Measurements from ENCODE around the gene SIPA1L3. TPM values are rescaled to one million over a fixed set of nuclear protein-coding genes. Genes with fewer than 3 reads are reported as not detected.

The SIPA1L3 gene
- total and polyA plus RNA-seq, 2 of the 13 experiments (the other 11 are each of a cell fraction or from before 2014, with no cell fraction given), result 5.5 to 7.7 TPM

DNA sequence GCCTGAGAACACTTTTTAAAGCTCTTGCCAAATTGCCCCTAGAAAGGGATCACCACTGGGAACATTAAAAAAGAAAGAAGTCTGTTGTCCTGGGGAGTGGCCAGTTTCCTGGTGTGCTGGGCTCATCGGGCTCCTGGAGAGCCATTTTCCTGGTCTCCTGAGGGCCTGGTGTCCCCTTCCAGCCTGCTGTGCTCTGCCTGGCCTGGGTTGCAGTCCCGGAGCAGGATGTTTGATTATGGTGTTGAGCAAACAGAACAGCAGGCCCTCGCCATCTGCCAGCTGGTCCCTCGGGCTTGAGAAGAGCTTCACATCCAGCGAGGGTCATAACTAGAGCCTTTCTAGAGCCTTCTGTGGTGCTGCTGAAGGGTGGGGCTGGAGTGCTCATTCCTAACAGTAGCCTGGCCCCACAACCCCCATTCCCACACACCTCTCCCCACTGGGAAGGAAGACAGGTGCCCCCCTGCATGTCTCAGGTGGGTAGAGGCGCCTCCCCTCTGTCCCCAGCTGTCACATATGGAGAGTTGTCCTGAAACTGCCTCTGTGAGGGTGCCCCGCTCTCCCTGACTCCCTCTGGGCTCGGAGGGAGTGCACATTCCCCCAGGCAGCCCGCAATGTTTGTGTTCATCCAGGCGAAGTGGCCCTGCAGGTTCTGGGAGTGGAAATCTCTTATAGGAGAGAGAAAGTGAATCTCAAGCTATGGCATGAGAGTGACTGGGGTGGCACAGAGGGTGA is 151.1 kb downstream of the SIPA1L3 start (continued):
- TF ChIP-seq, protein P1, sequence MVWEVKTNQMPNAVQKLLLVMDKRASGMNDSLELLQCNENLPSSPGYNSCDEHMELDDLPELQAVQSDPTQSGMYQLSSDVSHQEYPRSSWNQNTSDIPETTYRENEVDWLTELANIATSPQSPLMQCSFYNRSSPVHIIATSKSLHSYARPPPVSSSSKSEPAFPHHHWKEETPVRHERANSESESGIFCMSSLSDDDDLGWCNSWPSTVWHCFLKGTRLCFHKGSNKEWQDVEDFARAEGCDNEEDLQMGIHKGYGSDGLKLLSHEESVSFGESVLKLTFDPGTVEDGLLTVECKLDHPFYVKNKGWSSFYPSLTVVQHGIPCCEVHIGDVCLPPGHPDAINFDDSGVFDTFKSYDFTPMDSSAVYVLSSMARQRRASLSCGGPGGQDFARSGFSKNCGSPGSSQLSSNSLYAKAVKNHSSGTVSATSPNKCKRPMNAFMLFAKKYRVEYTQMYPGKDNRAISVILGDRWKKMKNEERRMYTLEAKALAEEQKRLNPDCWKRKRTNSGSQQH (CRISPR knock-in tag; IDR thresholded peaks at IDR 0.05; ENCODE audit: low read depth), result no peak
- TF ChIP-seq CCDC6 (CRISPR knock-in tag; IDR thresholded peaks at IDR 0.05) (no peak), ZNF720 (CRISPR knock-in tag; IDR thresholded peaks at IDR 0.05) (no peak), JUN (CRISPR knock-in tag; IDR thresholded peaks at IDR 0.05) (no peak), ZNF17 (CRISPR knock-in tag; IDR thresholded peaks at IDR 0.05) (no peak), NCOR1 (IDR thresholded peaks at IDR 0.05; ENCODE audit: borderline replicate concordance, low read length) (no peak), ZBTB38 (CRISPR knock-in tag; IDR thresholded peaks at IDR 0.05) (no peak)
- TF ChIP-seq, protein P2, sequence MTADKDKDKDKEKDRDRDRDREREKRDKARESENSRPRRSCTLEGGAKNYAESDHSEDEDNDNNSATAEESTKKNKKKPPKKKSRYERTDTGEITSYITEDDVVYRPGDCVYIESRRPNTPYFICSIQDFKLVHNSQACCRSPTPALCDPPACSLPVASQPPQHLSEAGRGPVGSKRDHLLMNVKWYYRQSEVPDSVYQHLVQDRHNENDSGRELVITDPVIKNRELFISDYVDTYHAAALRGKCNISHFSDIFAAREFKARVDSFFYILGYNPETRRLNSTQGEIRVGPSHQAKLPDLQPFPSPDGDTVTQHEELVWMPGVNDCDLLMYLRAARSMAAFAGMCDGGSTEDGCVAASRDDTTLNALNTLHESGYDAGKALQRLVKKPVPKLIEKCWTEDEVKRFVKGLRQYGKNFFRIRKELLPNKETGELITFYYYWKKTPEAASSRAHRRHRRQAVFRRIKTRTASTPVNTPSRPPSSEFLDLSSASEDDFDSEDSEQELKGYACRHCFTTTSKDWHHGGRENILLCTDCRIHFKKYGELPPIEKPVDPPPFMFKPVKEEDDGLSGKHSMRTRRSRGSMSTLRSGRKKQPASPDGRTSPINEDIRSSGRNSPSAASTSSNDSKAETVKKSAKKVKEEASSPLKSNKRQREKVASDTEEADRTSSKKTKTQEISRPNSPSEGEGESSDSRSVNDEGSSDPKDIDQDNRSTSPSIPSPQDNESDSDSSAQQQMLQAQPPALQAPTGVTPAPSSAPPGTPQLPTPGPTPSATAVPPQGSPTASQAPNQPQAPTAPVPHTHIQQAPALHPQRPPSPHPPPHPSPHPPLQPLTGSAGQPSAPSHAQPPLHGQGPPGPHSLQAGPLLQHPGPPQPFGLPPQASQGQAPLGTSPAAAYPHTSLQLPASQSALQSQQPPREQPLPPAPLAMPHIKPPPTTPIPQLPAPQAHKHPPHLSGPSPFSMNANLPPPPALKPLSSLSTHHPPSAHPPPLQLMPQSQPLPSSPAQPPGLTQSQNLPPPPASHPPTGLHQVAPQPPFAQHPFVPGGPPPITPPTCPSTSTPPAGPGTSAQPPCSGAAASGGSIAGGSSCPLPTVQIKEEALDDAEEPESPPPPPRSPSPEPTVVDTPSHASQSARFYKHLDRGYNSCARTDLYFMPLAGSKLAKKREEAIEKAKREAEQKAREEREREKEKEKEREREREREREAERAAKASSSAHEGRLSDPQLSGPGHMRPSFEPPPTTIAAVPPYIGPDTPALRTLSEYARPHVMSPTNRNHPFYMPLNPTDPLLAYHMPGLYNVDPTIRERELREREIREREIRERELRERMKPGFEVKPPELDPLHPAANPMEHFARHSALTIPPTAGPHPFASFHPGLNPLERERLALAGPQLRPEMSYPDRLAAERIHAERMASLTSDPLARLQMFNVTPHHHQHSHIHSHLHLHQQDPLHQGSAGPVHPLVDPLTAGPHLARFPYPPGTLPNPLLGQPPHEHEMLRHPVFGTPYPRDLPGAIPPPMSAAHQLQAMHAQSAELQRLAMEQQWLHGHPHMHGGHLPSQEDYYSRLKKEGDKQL (CRISPR knock-in tag; IDR thresholded peaks at IDR 0.05; ENCODE audit: low read depth), result no peak
- TF ChIP-seq, protein P3, sequence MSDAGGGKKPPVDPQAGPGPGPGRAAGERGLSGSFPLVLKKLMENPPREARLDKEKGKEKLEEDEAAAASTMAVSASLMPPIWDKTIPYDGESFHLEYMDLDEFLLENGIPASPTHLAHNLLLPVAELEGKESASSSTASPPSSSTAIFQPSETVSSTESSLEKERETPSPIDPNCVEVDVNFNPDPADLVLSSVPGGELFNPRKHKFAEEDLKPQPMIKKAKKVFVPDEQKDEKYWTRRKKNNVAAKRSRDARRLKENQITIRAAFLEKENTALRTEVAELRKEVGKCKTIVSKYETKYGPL (CRISPR knock-in tag; IDR thresholded peaks at IDR 0.05), result no peak; the same call in 1 of the 2 replicates
